NCI-H748 (cell line): ENCODE measurements around the gene IMPA2.

Experiments used
- DNase-seq: peaks from one replicate; lab custom pipeline; 2025; ENCODE audit not compliant: unreplicated experiment; lab: John Stamatoyannopoulos, UW

IMPA2 gene

GRCh38 chr18:12008181-12008767 is 27.0 kb downstream of the IMPA2 start:
- no peak for DNase-seq

GRCh38 chr18:12008842-12009580 is 27.7 kb downstream of the IMPA2 start:
- no peak for DNase-seq

GRCh38 chr18:12009581-12010140 is 28.4 kb downstream of the IMPA2 start:
- DNase-seq, result no peak

GRCh38 chr18:12010187-12010802 is 29.0 kb downstream of the IMPA2 start:
- no peak for DNase-seq

- no peak for DNase-seq
Measured at GRCh38 chr18:12011199-12011956, 30.1 kb downstream of the IMPA2 start.

GRCh38 chr18:12011957-12012549 is 30.7 kb downstream of the IMPA2 start:
- DNase-seq, result no peak

- no peak for DNase-seq
Measured at GRCh38 chr18:12012697-12013096, 31.4 kb downstream of the IMPA2 start.

- no peak for DNase-seq
Measured at GRCh38 chr18:12013186-12013916, 32.0 kb downstream of the IMPA2 start.

GRCh38 chr18:12014086-12014485 is 32.8 kb downstream of the IMPA2 start:
- no peak for DNase-seq

- DNase-seq, result no peak
Measured at GRCh38 chr18:12014521-12015415, 33.5 kb downstream of the IMPA2 start.

- no peak for DNase-seq
Measured at GRCh38 chr18:12015416-12016062, 34.2 kb downstream of the IMPA2 start.

- DNase-seq, result no peak
Measured at GRCh38 chr18:12017081-12017480, 35.8 kb downstream of the IMPA2 start.

GRCh38 chr18:12018861-12019260 is 37.6 kb downstream of the IMPA2 start:
- DNase-seq, result no peak

GRCh38 chr18:12021077-12021476 is 39.8 kb downstream of the IMPA2 start:
- no peak for DNase-seq

- DNase-seq, result no peak
Measured at GRCh38 chr18:12021596-12021995, 40.3 kb downstream of the IMPA2 start.

- no peak for DNase-seq
Measured at GRCh38 chr18:12023375-12023774, 42.1 kb downstream of the IMPA2 start.

GRCh38 chr18:12026562-12026961 is 45.3 kb downstream of the IMPA2 start:
- no peak for DNase-seq

GRCh38 chr18:12027046-12027445 is 45.7 kb downstream of the IMPA2 start:
- no peak for DNase-seq

- DNase-seq, result no peak
Measured at GRCh38 chr18:12027480-12027879, 46.2 kb downstream of the IMPA2 start.
